ENCODE data around the gene CARD19. TPM values are rescaled to one million over a fixed set of nuclear protein-coding genes. Genes with fewer than 3 reads are reported as not detected.

CARD19 gene
- total RNA-seq, 1 donor from 2014 or later = 15.6 TPM

DNA sequence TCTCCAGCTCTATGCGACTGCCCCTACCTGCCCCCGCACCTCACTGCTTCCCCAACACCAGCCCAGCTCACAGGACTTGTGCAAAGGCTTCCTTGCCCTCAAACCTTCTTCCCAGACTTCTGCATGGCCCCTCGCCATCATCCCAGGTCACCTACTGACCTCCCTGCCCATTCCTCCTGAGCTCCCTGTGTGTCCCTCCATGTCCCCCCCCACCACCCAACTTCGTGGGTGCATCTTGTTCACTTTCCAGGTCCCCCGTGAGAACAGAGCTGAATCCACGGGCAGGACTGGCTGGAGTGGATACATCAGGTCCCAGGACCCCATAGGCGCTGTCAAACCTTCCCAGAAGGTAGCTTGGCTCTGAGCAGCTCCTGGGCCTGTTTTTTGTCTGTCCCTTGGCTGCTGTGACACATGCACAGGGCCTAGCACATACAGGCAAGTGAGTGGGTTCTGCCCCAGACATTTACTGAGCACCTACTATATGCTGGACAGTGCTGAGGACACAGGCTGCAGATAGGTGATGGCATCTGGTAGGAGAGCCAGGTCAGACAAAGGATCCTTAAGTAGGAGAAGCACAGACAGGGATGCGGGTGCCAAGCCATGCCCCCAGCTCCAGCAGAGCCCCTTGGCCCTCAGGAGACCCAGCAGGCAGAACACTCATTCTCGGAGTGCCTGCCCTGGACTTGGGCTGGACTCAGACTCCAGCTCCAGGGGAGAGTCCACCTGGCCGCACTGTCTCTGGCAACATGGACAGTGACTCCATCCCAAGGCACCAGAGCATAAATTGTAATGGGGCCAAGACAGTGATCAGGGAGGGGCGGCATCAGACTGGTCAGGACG lies 23.1 kb downstream of the CARD19 start:
- Mint-ChIP-seq H3K27me3 (no peaks in the 10 kb centered on the region), H3K4me3 (no peak overlapping the region), H3K9me3 (no peaks in the 10 kb centered on the region), H3K36me3 (ENCODE audit: low read depth) (peaks cover 1% of the 10 kb centered on the region), H3K27ac (peak overlapping the region; percentile 72), H3K4me1 (peaks cover 26% of the 10 kb centered on the region)
- TF ChIP-seq, protein P1, sequence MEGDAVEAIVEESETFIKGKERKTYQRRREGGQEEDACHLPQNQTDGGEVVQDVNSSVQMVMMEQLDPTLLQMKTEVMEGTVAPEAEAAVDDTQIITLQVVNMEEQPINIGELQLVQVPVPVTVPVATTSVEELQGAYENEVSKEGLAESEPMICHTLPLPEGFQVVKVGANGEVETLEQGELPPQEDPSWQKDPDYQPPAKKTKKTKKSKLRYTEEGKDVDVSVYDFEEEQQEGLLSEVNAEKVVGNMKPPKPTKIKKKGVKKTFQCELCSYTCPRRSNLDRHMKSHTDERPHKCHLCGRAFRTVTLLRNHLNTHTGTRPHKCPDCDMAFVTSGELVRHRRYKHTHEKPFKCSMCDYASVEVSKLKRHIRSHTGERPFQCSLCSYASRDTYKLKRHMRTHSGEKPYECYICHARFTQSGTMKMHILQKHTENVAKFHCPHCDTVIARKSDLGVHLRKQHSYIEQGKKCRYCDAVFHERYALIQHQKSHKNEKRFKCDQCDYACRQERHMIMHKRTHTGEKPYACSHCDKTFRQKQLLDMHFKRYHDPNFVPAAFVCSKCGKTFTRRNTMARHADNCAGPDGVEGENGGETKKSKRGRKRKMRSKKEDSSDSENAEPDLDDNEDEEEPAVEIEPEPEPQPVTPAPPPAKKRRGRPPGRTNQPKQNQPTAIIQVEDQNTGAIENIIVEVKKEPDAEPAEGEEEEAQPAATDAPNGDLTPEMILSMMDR (IDR thresholded peaks at IDR 0.05) = no peak
- ChIA-PET CTCF (interaction anchor here (1.0 to 3.5 kb wide), 3 partner anchors 11 to 183 kb away, joined by 4 to 27 read pairs (median 6); partner anchors contain the start of gene NINJ1), POLR2A (interaction anchor here (1.0 to 2.5 kb wide), 5 partner anchors 8 to 27 kb away, joined by 3 to 15 read pairs (median 4); partner anchors contain the start of gene NINJ1)
- intact Hi-C loops (cut with micrococcal nuclease) = no loop called here
- DNase-seq = no peak
- no peak for ATAC-seq (ENCODE audit: low read depth)

DNA sequence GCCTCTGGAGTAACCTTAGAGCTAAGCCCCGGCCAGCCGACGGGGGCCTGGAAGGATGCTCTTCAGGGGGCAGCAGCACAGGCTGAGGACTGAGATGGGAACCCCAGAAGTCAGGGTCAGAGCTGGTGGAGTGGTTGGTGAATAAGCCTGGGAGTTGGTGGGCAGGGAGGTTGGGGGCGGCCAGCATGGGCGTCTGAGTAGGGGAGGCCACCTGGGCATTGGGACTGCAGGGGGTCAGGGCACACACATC lies 23.6 kb downstream of the CARD19 start:
- DNase-seq (no peak), ATAC-seq (ENCODE audit: low read depth) (no peak)
- Mint-ChIP-seq H3K4me1 (peaks cover 25% of the 10 kb centered on the region), H3K4me3 (peak overlapping the region; percentile 67), H3K27me3 (no peaks in the 10 kb centered on the region), H3K9me3 (no peaks in the 10 kb centered on the region), H3K36me3 (ENCODE audit: low read depth) (peaks cover 3% of the 10 kb centered on the region), H3K27ac (peak overlapping the region; percentile 72)
- TF ChIP-seq, protein P1 (IDR thresholded peaks at IDR 0.05) = no peak
- intact Hi-C loops (cut with micrococcal nuclease) = no loop called here
- CTCF ChIA-PET = interaction anchor here (1.0 to 3.5 kb wide), 3 partner anchors 12 to 183 kb away, joined by 4 to 27 read pairs (median 6); partner anchors contain the start of gene NINJ1
- POLR2A ChIA-PET = interaction anchor here (1.0 to 2.5 kb wide), 5 partner anchors 8 to 27 kb away, joined by 3 to 15 read pairs (median 4); partner anchors contain the start of gene NINJ1

DNA sequence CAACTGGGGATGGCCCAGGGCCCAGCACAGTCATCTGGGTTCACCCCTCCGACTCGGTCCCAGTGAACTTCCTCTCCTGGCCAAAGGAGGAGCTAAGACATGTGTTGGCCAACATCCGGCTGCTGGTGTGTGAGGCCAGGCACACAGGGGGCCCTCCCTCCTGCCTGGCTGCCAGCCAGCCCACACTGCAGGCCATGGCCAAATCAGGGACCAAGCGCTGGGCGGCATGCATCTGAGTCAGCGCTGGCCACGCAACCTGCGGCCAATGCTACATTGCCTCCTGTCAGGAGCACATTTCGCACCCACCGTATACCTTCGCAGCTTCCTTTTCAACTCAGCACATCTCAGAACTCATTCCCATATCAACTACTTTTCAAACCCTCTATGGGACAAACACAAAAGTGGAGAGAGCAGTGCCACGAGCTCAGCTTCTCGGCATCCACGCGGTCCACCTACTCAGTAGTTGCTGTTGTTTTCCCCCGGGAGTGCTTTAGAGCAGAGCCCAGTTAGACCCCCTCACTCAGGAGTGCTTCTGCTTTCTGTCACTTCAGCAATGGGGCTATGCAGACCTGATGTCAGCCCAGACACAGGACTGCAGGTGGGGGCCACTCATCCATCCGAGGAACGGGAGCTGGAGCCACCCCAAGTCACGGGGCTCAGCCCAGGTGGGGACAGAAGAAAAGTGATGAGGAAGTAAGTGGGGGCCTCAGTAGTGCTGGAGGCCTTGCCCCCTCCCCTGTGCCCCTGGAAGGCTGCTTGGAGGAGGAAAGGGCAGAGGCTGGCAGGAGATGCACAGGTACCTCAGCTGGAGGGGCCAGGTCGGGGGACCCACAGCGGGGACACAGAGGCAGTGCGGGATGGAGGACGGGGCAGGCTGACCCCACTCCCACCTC lies 24.2 kb downstream of the CARD19 start:
- intact Hi-C loops (cut with micrococcal nuclease) = loop anchor here (1.0 to 2.0 kb wide), 2 partner anchors 14 to 33 kb away; partner anchors contain the start of gene NINJ1
- H3K4me3 Mint-ChIP-seq = peak overlapping the region; percentile 67
- H3K4me1 Mint-ChIP-seq = peaks cover 21% of the 10 kb centered on the region
- no peaks in the 10 kb centered on the region for H3K27me3 Mint-ChIP-seq
- ChIA-PET POLR2A (interaction anchor here (1.0 to 2.5 kb wide), 5 partner anchors 9 to 26 kb away, joined by 3 to 15 read pairs (median 4); partner anchors contain the start of gene NINJ1), CTCF (interaction anchor here (1.0 to 3.5 kb wide), 3 partner anchors 12 to 182 kb away, joined by 4 to 27 read pairs (median 6); partner anchors contain the start of gene NINJ1)
- peaks cover 7% of the 10 kb centered on the region for H3K36me3 Mint-ChIP-seq (ENCODE audit: low read depth)
- ATAC-seq (ENCODE audit: low read depth) (peak; percentile 93), DNase-seq (no peak)
- peak overlapping the region; percentile 72 for H3K27ac Mint-ChIP-seq
- TF ChIP-seq, protein P1 (IDR thresholded peaks at IDR 0.05) = no peak
- no peaks in the 10 kb centered on the region for H3K9me3 Mint-ChIP-seq

DNA sequence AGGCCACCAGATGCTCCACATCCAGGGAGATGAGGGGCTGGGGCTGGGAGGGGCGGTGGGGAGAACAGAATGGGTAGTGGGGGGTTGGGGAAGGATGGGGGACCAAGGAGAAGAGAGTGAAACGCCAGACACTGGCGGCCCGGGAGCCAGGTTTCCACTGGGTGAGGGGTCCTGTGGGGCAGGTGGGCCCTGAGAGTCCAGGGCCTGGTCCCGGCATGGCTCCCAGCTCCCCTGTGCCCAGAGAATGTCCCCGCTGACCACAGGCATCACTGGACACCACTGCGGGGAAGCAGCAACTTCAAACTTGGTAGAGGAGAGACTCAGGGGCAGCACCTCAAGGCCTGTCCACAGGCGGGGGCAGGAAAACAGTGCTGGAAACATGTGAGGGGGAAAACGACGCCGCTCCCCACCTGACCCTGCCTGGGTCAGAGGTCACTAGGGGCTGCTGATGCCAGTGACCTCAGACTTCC lies 24.9 kb downstream of the CARD19 start:
- DNase-seq (no peak), ATAC-seq (ENCODE audit: low read depth) (no peak)
- ChIA-PET POLR2A (interaction anchor here (1.2 to 2.5 kb wide), 2 partner anchors 13 to 26 kb away, joined by 4 to 15 read pairs; partner anchors contain the start of gene NINJ1), CTCF (interaction anchor here (1.5 to 3.5 kb wide), 2 partner anchors 13 to 182 kb away, joined by 6 to 27 read pairs; no protein-coding TSS in a partner anchor)
- TF ChIP-seq, protein P1 (IDR thresholded peaks at IDR 0.05) = no peak
- Mint-ChIP-seq H3K27ac (no peak overlapping the region), H3K36me3 (ENCODE audit: low read depth) (peaks cover 7% of the 10 kb centered on the region), H3K27me3 (no peaks in the 10 kb centered on the region), H3K4me1 (peaks cover 23% of the 10 kb centered on the region), H3K4me3 (no peak overlapping the region), H3K9me3 (no peaks in the 10 kb centered on the region)
- intact Hi-C loops (cut with micrococcal nuclease) = loop anchor here (1.0 to 2.0 kb wide), 2 partner anchors 13 to 32 kb away; partner anchors contain the start of gene NINJ1
